Stimulated activated effector memory CD8-positive, alpha-beta T cell treated with anti-CD3 and anti-CD28 coated beads, Interleukin-12 subunit alpha, Interleukin-12 subunit beta, amount 100 ng/mL, for 72 hours (primary cell): ENCODE results near the gene TSPOAP1.
A peak's percentile ranks its signal among the peaks of the same experiment; 100 is the strongest.

Experiments used
- ATAC-seq: fragments of 150-1000 bp; cut with Tn5 transposase; 2 replicates; pipeline ENCODE4 v1.10.0; 2021
- DNase-seq, 2 donors: peaks; one replicate each; pipeline ENCODE4 v3.0.0; 2021 to 2022; ENCODE audit warnings: low spot score in 2 of 2
- H3K27ac Mint-ChIP-seq: one replicate; pipeline ENCODE4 v1.8.0; 2022; ENCODE audit warnings: mild to moderate bottlenecking, mixed read lengths
- H3K36me3 Mint-ChIP-seq: one replicate; pipeline ENCODE4 v1.8.0; 2022; ENCODE audit warnings: mild to moderate bottlenecking, mixed read lengths
- H3K4me1 Mint-ChIP-seq: one replicate; pipeline ENCODE4 v1.8.0; 2022; ENCODE audit warnings: mixed read lengths
- H3K4me3 Mint-ChIP-seq: one replicate; pipeline ENCODE4 v1.8.0; 2022; ENCODE audit warnings: mild to moderate bottlenecking, mixed read lengths
- H3K9me3 Mint-ChIP-seq: one replicate; pipeline ENCODE4 v1.8.0; 2022; ENCODE audit warnings: mixed read lengths

The TSPOAP1 gene

DNA sequence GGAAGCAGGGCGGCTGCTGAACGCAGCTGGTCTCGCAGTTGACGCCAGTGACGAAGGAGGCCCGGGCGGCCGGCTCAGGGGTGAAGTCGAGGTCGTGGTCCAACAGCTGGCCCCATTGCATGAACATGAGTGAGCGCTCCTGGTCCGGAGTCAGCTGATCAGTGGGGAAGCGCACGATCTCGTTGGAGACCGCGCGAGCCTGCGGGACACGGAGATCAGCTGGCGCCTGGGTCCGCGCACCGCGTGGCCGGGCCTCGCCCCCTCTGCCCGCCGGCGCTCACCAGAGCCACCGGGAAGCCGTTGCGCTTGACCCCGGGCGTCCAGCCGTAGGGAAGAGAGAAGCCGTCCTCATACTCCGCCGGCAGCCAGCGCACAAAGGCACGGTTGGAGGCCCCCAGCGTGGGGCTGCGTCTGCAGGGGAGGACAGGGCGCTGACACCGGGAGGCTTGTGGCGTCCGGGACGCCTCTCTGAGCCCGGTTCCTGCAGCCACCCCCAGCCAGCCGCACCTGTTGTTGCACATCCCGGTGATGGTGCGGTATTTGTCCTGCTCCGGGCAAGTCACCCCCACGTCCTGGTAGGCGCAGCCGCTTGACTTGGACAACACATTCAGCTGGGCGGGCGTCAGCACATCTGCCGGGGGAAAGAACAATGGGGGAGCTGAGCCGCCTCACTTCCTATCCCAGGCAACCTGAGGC, 49.4 kb downstream of the TSPOAP1 start:
- peaks cover 5% of the 10 kb centered on the region for H3K4me1 Mint-ChIP-seq
- no peak overlapping the region for H3K4me3 Mint-ChIP-seq
- H3K27ac Mint-ChIP-seq, result no peak overlapping the region

DNA sequence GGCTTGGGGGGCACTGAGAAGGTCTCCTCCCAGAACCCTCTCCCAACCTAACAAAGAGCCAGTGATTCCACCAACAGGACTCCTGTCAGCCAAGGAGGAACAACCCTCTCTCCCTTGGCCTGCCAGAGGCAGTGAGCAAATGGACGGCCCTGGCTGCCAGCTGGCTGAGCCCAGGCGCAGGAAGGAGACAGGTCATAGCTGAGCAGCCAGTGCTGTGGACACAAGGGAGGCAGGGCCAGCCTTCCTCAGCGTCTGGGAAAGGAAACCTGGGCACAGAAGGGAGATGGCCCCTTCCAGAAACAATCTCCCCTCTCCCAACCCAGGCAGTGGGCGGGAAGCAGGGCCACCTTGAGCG, 50.0 kb downstream of the TSPOAP1 start:
- H3K9me3 Mint-ChIP-seq, result no peaks in the 10 kb centered on the region
- no peak overlapping the region for H3K4me3 Mint-ChIP-seq
- no peak for DNase-seq
- H3K36me3 Mint-ChIP-seq, result no peaks in the 10 kb centered on the region
- no peak overlapping the region for H3K27ac Mint-ChIP-seq
- no peak for ATAC-seq
- H3K4me1 Mint-ChIP-seq, result peaks cover 5% of the 10 kb centered on the region

More for the DNA sequence above, 49.4 kb downstream of the TSPOAP1 start:
- Mint-ChIP-seq H3K36me3 (no peaks in the 10 kb centered on the region), H3K9me3 (no peaks in the 10 kb centered on the region)
- DNase-seq, result no peak
- peak; percentile 12 for ATAC-seq

DNA sequence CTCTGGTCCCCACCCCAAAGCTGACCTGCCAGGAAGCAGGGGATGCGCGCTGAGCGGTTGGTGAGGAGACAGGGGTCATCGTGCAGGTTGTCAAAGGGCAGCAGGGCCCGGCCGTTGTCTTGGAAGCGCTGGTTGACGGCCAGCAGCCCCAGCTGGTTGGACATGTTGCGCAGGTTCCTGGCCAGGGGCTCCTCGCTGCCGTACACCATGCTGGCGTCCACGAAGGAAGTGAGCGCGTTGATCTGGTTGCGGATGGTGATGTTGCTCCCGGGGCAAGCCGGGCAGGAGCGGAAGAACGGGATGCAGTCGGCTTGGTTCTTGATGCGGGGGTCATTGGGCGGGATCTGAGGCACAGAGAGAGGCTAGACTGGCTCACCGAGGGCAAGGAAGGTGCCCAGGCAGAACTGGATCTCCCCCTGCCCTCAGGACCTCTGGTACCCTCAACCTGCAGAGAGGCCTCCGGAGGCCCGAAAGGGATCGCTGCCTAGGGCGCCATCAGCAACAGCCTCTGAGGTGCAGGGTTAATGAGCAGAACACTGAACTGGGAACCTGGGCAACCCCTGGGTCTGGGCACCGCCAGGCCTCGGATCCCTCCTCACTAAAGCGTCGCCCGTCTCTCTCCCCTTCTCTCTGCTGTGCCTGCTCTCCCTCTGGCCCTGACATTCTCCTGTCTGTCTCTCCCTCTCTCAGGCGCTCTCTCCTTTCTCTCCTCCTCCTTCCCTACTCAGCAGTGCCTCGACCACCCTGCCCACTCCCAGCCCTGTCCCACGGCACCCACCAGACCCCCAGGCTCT, 50.6 kb downstream of the TSPOAP1 start:
- Mint-ChIP-seq H3K4me1 (peaks cover 11% of the 10 kb centered on the region), H3K4me3 (no peak overlapping the region), H3K36me3 (no peaks in the 10 kb centered on the region), H3K27ac (no peak overlapping the region), H3K9me3 (no peaks in the 10 kb centered on the region)
- DNase-seq (no peak), ATAC-seq (no peak)

DNA sequence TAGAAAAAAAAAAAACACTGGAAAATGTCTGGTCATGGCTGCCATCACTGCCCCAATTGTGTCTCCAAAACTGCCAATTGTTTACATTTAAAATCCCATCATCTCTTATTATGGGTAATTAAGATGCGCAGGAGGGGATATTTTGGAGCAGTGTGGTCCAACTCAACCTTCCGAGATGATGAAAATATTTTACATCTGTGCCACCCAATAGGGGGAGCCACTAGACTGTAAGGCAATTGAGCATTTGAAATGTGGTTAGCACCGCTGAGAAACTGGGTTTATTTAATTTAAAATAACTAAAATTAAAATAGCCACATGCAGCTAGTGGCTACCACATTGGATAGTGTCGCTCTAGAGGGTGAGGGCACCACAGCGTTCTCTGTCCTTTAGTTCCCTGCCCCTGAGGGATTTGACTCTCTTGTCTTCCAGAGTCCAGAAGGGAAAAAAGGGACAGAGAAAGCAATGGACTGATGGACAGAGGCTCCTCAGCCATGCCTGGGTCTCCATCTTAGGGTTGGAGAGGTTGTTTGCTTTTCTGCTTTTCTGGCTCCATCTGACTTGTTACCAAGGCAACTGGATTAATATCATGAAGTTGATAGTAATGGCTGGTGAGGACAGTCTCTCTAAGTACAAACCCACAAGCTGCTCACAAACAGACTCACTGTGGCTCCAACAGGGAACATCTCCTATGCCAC, 51.3 kb downstream of the TSPOAP1 start:
- DNase-seq (no peak), ATAC-seq (no peak)
- Mint-ChIP-seq H3K9me3 (no peaks in the 10 kb centered on the region), H3K4me1 (peaks cover 15% of the 10 kb centered on the region), H3K27ac (no peak overlapping the region), H3K36me3 (no peaks in the 10 kb centered on the region), H3K4me3 (no peak overlapping the region)

DNA sequence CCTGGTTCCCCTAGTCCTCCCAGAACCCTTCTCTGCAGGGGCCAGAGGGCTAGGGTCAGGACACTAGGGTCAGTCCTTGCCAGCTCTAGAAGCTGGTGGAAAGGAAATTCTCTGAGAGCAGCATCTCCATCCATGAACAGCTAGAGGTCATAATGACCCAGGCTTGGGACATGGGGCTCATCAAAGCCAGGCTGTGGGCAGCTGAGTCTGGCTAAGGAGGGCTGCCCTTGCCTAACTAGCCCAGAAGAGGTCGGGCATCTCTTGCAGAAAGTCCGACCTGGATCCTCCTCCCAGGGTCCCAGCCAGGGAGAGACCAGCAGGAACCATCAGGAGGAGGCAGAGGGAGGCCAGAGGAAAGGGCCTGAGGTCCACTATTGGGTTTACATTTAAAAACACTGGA, 52.2 kb downstream of the TSPOAP1 start:
- Mint-ChIP-seq H3K9me3 (no peaks in the 10 kb centered on the region), H3K27ac (no peak overlapping the region), H3K4me3 (no peak overlapping the region), H3K36me3 (no peaks in the 10 kb centered on the region), H3K4me1 (peaks cover 15% of the 10 kb centered on the region)
- DNase-seq (no peak), ATAC-seq (no peak)

DNA sequence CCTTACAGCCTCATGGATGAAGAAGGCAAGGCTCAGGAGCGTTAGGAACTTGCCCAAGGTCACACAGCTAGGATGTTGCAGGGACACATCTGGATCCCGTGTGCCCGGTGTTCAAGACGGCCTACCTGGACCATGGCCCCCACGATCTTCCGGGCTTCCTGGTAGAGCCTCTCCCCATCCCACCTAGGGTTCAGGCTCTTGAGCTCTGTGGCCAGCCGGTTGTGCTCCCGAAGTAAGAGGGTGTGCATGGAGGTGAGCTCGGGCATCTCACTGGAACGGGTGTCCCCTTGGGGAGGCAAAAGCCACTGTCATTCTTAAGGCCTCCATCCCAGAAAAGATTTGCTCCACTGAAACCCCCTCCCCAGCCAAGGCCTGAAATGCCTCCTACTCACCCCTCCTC, 53.2 kb downstream of the TSPOAP1 start:
- ATAC-seq (no peak), DNase-seq (no peak)
- no peak overlapping the region for H3K27ac Mint-ChIP-seq

DNA sequence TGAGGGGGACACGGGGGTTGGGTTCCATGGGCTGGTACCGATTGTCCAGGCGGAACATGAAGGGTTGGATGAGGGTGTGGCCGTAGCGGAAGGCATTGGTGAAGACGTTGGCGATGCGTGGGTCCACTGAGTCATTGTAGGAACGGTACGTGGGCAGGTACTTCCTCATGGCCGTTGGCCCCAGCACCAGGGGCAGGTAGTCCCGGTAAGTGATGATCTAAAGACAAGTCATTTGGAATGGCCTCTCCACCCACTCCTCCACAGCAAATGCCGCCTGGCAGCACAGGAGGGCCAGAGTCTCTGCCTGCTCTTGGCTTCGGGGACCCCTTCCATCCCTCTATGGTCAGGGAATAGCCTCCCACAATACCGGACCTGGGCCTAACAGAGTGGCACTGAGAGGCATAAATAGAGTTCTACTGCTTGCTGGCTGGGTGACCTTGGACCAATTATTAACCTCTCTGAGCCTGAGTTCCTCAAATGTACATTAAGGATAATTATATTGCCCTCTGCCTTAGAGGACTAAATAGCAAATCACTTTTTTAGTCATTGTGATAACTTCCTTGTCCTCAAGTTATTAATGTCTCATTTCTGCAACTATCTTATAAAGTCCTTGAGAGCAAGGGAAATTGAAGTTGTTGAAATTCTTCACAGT, 55.0 kb downstream of the TSPOAP1 start:
- H3K36me3 Mint-ChIP-seq, result no peaks in the 10 kb centered on the region
- DNase-seq (no peak), ATAC-seq (peak; percentile 60)
- H3K4me3 Mint-ChIP-seq, result no peak overlapping the region
- H3K9me3 Mint-ChIP-seq, result no peaks in the 10 kb centered on the region
- peaks cover 14% of the 10 kb centered on the region for H3K4me1 Mint-ChIP-seq
- H3K27ac Mint-ChIP-seq, result no peak overlapping the region

More for the DNA sequence above, 53.2 kb downstream of the TSPOAP1 start:
- Mint-ChIP-seq H3K4me3 (no peak overlapping the region), H3K36me3 (no peaks in the 10 kb centered on the region), H3K9me3 (no peaks in the 10 kb centered on the region), H3K4me1 (peaks cover 17% of the 10 kb centered on the region)

DNA sequence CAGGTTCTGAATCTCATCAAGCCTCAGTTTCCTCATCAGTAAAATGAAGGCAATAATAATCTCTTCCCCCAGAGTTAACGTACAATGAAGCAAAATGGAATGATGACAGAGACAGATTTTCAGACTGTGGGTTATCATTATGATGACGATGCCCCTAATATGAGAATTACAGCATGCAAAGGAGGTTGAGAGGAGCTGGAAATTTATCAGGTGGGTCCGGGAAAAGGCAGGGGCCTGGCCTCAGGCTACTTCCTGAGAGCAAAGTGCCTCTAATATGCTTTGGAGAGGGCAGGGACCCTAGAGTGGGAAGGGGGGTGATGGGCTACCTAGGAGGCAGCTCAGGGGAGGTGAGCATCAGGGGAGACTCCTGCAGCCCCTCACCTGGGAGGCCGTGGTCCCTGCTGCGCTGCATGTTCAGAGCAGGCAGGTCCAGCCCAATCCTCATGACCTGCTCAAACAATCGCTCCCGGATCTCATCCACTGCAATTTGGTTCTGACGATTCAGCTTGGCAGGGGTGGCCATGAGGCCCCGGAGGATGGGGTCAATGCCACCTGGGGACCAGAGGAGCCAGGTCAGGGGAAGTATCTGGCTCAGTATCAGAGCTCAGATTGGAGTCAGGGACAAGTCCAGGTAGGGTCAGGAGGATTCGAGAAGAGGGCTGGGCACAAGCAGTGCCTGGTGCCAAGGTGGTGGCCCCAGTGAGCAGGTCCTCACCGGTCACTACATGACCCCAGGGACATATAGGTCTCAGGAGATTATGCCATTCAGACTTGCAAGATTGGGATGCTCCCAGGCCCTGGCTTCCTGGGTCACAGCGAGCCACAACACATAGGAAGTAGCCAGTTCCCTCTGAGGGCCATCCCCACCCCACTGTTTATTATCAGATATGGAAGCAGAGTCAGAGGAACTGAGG, 56.0 kb downstream of the TSPOAP1 start:
- ATAC-seq, result no peak
- Mint-ChIP-seq H3K27ac (no peak overlapping the region), H3K4me3 (no peak overlapping the region), H3K36me3 (no peaks in the 10 kb centered on the region), H3K4me1 (peaks cover 14% of the 10 kb centered on the region), H3K9me3 (no peaks in the 10 kb centered on the region)
- DNase-seq, result no peak

DNA sequence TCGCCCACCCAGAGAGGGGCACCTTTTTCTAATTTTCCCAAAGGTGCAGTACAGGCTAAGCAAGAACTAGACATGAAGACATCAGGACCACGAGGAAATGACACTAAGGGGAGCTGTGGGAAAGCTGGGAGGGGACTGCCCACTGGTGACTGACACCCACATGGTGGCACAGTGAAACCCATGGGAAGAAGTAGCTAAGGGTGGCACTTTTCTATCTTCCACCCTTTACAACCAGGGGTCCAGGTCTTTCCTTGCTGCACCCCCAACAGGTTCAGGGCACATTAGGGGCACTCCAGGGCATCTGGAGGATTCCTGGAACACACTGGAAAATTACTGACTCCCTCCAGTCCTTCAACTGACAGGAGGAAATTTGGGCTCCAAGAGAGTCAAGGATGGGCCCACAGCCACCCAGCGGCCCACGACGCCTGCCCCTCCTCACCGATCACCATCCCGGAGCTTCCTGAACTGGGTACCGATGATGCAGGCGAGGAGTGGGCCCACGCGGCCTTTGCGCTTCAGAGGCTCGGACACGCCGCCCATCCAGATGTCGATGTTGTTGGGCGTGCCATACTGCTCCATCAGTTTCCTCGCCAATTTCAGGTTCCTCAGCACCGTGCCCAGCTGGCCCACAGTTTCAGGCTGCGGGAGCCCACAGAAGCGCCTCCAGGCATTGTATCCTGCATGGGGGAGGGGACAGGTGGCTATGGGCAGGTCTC, 57.2 kb downstream of the TSPOAP1 start:
- ATAC-seq, result no peak
- peaks cover 14% of the 10 kb centered on the region for H3K4me1 Mint-ChIP-seq
- H3K9me3 Mint-ChIP-seq, result no peaks in the 10 kb centered on the region
- no peaks in the 10 kb centered on the region for H3K36me3 Mint-ChIP-seq
- H3K27ac Mint-ChIP-seq, result no peak overlapping the region
- no peak overlapping the region for H3K4me3 Mint-ChIP-seq
- DNase-seq, result no peak

DNA sequence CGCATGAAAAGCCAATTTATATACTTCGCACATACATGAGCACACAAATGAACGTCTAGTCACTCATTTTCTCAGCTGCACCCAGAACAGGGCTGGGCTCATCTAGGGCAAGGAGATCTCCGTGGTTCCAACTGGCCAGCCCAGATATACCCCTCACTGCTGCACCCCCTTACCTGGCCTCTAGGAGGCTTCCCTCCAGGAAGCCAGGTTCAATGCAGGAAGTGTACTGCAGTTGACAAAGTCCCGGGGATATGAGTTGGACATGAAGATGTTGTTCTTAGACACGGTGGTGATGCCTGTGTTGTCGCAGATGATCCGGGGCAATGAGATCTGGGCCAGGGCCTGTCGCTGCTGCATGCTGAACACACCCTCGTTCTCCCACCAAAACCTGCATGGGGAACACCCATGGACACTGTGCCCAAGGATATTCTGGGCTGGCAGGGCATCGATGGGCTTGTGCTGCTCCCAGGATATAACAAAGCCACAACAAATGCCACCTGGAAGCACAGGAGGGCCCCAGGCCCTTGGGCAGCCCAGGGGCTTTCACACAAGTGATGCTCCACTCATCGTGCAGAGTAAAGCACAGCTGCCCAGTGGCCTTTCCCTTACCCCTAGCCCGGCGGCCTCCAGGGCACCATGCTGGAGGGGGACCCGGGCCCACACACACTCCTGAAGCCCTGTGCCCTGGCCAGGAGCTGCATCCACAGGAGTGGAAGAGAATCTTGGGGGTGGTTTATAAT, 57.9 kb downstream of the TSPOAP1 start:
- Mint-ChIP-seq H3K36me3 (no peaks in the 10 kb centered on the region), H3K4me3 (no peak overlapping the region), H3K27ac (no peak overlapping the region), H3K4me1 (peaks cover 14% of the 10 kb centered on the region), H3K9me3 (no peaks in the 10 kb centered on the region)
- ATAC-seq, result no peak
- DNase-seq, result no peak

DNA sequence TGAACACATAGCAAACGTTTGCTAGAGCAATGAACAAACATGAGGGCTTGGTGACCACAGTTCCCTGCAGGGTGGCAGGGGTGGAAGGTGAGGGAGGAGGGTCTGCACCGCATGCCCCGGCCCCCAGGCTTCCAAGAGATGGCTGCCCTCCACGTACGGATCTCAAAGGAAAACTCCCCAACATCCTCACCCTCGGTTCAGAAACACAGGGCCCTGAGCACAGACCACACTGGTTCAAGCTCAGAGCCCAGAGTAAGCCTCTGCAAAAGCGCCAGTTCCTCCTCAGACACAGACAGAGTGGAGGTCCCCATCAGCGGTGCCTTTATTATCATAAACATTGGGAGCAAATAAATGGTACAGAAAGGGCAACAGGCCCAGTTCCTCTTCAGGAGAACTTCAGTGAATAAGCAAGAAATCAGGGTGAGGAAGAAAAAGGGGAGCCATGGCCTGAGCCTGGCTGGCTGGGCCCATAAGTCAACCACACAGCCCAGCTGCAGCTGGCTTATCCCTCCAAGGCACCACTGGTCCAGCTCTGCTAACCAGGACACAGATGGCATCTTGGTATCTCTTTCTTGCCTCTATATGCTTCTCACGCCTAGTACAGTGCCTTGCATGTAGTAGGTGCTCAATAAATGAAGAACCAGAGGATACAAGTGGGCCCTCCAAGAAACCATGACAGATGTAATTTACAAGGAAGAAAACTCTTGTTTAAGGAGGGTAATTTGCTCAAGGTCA, 58.9 kb downstream of the TSPOAP1 start:
- H3K9me3 Mint-ChIP-seq, result no peaks in the 10 kb centered on the region
- no peak overlapping the region for H3K4me3 Mint-ChIP-seq
- DNase-seq (no peak), ATAC-seq (no peak)
- no peaks in the 10 kb centered on the region for H3K36me3 Mint-ChIP-seq
- peak overlapping the region; percentile 58 for H3K27ac Mint-ChIP-seq
- peaks cover 14% of the 10 kb centered on the region for H3K4me1 Mint-ChIP-seq

DNA sequence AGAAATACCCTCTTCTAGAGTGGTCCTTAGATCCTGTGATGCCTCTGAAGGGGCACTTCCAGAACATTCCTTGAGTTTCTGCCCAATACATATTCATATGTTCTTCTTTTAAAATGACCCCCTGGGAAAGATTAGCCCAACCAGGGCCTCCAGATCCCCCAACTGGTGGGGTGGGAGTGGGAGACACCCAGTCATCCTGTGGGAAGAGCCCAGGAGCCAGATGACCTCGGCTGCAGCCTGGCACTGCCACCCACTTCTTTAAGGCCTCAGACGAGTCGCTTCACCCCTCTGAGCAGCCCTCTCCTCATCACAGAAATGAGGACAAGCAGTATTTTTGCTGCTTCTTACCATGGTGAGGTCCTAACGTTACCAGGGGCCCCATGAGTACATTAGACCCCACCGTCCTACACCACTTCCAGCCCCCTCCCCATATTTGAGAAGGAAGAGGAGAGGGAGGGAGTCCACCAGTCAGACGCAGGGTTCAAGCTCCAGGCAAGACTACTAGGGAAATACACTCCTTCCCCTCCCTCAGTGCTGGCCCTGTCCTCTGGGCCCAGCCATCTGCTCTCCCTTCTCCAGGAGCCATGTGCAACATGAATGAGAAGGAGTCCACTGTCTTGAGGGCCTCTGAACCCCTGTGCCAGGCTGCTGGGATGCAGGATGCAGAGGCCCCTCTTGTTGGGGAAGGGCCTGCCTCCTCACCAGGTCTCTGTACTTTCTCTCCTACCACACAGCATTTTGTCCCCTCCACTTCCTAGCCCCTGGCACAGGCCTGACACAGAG, 59.6 kb downstream of the TSPOAP1 start:
- H3K36me3 Mint-ChIP-seq, result no peaks in the 10 kb centered on the region
- H3K4me3 Mint-ChIP-seq, result no peak overlapping the region
- H3K4me1 Mint-ChIP-seq, result peaks cover 14% of the 10 kb centered on the region
- no peaks in the 10 kb centered on the region for H3K9me3 Mint-ChIP-seq
- peak overlapping the region; percentile 58 for H3K27ac Mint-ChIP-seq
- ATAC-seq, result no peak
- DNase-seq, result no peak
